Measurements from ENCODE around the gene HELZ2. TPM values are rescaled to one million over a fixed set of nuclear protein-coding genes. Genes with fewer than 3 reads are reported as not detected.

HELZ2 gene
- total RNA-seq, 1 donor from 2014 or later = 58.1 TPM

DNA sequence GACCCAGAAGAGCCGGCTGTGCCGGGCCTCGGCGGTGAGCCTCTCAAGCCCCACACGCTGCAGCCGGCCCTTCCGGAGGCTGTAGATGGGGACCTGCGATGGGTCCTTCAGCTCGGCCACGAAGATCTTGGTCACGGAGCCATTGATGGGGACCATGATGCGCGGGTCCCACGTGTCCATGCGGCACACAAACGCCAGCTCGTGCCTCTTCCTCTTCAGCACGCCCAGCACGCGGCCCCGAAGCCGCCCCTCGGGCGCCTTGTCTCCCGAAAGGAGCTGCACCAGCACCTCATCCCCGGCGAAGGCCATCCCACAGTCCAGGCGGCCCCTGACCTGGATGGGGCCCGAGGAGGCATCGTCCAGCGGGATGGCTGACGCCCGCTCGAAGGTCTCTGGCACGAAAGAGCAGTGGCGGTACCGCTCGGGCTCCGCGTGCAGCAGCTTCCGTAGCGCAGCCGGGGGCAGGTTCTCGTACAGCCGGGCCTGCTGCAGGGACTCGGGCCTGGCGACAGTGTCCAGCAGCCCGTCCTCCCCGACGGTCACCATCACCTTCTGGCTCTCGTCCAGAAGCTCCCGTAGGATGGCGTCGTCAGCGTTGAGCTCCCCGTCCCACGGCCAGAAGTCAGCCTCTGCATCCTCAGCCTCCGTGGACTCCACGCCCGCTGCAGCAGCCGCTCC lies 8.9 kb downstream of the HELZ2 start:
- no peak overlapping the region for H3K4me3 ChIP-seq
- peaks cover 50 to 62% of the 10 kb centered on the region in 2 donors for H3K36me3 ChIP-seq
- TF ChIP-seq, protein P1, sequence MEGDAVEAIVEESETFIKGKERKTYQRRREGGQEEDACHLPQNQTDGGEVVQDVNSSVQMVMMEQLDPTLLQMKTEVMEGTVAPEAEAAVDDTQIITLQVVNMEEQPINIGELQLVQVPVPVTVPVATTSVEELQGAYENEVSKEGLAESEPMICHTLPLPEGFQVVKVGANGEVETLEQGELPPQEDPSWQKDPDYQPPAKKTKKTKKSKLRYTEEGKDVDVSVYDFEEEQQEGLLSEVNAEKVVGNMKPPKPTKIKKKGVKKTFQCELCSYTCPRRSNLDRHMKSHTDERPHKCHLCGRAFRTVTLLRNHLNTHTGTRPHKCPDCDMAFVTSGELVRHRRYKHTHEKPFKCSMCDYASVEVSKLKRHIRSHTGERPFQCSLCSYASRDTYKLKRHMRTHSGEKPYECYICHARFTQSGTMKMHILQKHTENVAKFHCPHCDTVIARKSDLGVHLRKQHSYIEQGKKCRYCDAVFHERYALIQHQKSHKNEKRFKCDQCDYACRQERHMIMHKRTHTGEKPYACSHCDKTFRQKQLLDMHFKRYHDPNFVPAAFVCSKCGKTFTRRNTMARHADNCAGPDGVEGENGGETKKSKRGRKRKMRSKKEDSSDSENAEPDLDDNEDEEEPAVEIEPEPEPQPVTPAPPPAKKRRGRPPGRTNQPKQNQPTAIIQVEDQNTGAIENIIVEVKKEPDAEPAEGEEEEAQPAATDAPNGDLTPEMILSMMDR (IDR thresholded peaks at IDR 0.05) = no peak
- no peak for DNase-seq (ENCODE audit: low spot score in 2 of 2)
- H3K4me1 ChIP-seq = no peaks in the 10 kb centered on the region
- intact Hi-C loops (cut with DNase I) = no loop called here
- H3K27ac ChIP-seq = no peak overlapping the region
- H3K9me3 ChIP-seq = no peaks in the 10 kb centered on the region
- H3K27me3 ChIP-seq = no peaks in the 10 kb centered on the region

DNA sequence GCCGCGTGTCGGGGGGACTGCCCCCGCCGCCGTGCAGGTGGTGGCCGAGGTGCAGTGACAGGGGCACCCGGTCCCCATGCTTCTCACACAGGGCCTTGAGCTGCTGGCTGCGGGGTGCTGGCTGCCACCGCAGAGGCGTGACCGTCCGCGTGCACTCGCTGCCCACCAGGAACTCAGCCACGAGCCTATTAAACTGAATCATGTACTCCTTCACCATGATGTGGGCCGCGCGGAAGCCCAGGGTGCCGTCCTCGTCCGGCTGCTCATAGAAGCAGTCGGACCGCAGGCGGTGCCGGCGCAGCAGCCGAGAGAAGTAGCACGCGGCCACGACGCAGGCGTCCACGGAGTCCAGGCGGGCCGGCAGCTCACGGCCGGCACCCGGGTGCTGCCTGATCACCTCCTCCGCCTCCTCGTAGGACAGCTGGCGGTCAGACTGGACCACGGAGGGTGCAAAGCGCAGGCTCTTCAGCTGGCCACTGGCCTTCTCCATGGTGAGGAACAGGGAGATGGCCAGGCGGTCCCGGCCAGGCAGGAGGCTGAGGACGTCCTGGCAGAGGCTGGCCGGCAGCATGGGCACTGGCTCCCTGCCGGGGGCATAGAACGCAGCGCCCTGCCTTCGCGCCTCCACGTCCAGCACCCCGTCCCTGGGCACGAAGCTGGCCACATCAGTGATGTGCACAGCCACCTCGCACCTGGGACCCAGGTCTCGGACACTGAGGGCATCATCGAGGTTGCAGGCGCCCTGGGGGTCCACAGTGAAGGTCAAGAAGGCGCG lies 9.8 kb downstream of the HELZ2 start:
- Histone ChIP-seq H3K4me3 (no peak overlapping the region), H3K9me3 (no peaks in the 10 kb centered on the region), H3K4me1 (no peaks in the 10 kb centered on the region), H3K27me3 (no peaks in the 10 kb centered on the region), H3K27ac (no peak overlapping the region), H3K36me3 (peaks cover 55 to 67% of the 10 kb centered on the region in 2 donors)
- TF ChIP-seq, protein P1 (IDR thresholded peaks at IDR 0.05) = no peak
- intact Hi-C loops (cut with DNase I) = no loop called here
- DNase-seq (ENCODE audit: low spot score in 2 of 2) = no peak

DNA sequence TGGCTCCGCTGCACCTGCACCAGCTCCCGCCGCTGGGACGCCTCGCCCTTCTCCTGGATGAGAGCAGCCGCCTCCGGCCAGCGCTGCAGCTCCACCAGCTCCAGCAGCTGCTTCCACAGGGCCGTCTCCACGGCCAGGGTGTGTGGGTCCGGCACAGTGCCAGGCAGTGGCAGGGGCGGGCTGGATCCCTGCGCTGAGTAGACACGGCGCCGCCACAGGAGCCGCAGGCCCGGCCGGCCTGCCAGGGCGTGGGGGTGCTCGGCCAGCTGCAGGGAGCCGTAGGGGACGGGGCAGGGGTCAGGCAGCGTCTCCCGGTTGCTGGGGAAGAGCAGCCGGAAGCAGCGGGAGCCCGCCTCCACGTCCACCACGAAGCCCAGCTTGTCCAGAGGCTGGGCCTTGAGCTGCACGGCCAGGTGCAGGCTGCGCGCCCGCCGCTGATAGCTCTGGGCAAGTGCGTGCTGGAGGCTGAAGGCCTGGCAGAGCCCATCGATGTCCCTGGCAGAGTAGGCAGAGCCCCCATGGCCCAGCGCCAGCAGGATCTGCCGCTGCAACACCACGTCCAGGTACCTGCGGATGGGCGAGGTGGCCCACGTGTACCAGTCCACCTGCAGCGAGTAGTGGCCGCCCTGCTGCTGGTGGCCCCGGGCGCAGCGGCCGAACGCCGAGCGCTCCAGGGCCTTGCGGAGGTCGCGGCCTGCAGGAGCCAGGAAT lies 10.7 kb downstream of the HELZ2 start:
- no peaks in the 10 kb centered on the region for H3K27me3 ChIP-seq
- peaks cover 55 to 75% of the 10 kb centered on the region in 2 donors for H3K36me3 ChIP-seq
- intact Hi-C loops (cut with DNase I) = no loop called here
- no peaks in the 10 kb centered on the region for H3K9me3 ChIP-seq
- H3K4me3 ChIP-seq = no peak overlapping the region
- no peak for DNase-seq (ENCODE audit: low spot score in 2 of 2)
- no peak overlapping the region for H3K27ac ChIP-seq
- TF ChIP-seq, protein P1 (IDR thresholded peaks at IDR 0.05) = no peak
- H3K4me1 ChIP-seq = no peaks in the 10 kb centered on the region

DNA sequence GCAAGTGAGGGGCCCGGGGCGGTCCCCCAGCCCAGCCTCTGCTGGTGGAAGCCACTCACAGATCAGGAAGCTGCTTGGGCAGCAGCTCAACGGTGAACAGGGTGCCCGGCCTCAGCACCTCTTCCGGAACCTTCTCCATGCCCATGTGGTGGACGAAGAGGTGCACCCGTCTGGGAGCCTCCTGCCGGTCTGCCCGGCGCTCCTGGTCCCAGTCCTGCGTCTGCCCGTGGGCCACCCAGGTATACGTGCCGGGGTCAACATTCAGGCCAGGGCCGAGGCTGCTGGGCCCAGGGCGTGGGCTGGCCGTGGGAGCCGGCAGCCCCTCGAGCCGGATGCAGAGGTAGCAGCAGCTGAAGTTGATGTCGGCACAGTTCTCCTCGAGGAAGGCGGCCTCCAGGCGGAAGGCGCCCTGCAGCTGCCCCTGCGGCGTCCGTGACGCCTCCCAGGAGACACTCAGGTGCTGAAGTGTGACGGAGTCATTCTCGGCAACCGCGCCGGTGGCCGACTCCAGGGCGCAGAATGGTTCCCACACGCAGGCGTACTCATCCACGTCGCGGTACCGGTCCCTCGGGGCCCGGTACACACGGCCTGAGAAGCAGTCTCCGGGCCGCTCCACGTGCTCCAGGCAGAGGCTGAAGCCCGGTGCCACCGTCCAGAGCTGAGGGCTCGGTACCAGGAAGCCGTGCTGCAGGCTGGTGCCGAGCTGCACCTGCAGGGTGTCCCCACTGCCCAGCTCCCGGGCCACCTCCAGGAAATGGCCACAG lies 11.4 kb downstream of the HELZ2 start:
- H3K4me1 ChIP-seq = no peaks in the 10 kb centered on the region
- no peak overlapping the region for H3K4me3 ChIP-seq
- DNase-seq (ENCODE audit: low spot score in 2 of 2) = no peak
- H3K36me3 ChIP-seq = peaks cover 55 to 76% of the 10 kb centered on the region in 2 donors
- TF ChIP-seq, protein P1 (IDR thresholded peaks at IDR 0.05) = no peak
- no peaks in the 10 kb centered on the region for H3K27me3 ChIP-seq
- H3K27ac ChIP-seq = no peak overlapping the region
- intact Hi-C loops (cut with DNase I) = no loop called here
- H3K9me3 ChIP-seq = no peaks in the 10 kb centered on the region

DNA sequence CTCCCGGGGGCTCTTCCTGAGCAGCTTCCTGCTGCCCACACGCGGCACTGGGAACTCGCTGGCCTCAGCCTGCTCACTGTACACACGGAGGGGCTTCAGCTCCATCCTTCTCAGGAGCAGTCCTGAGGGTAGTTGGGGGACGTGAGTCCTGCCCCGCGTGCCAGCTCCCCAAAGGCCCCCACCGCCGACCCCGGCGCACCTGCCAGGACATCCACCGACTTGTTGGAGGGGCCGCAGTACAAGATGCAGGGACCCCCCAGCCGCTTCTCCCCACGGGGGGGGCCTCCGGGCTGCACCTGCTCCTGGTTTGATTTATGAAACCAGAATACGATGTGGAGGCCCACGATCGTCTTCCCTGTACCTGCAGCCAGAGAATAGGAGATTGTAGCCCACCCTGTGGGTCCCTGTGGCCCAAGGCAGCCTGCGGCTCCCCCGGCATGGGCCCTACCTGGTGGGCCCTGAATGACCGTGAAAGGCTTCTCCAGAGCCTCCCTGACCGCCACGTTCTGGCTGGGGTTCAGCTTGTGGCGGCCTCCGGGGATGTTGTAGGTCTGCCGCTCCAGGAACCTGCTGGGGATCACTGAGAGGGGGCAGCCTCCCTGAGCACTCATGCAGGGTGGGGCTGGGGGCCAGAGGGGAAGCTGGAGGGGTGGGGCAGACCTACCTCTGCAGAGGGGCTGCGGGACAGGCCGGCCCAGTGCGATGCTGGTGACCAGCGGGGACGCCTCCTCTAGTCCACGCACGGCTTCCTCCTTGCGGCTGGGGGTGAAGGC lies 12.2 kb downstream of the HELZ2 start:
- Histone ChIP-seq H3K4me1 (no peaks in the 10 kb centered on the region), H3K9me3 (no peaks in the 10 kb centered on the region), H3K27me3 (no peaks in the 10 kb centered on the region), H3K27ac (no peak overlapping the region), H3K36me3 (peaks cover 55 to 72% of the 10 kb centered on the region in 2 donors), H3K4me3 (no peak overlapping the region)
- intact Hi-C loops (cut with DNase I) = no loop called here
- DNase-seq (ENCODE audit: low spot score in 2 of 2) = no peak
- TF ChIP-seq, protein P1 (IDR thresholded peaks at IDR 0.05) = no peak

Measured in ascending aorta (tissue), 2 donors.